GM12874 (cell line): ENCODE data around the gene EPHB2.

ENCODE experiments used
- TF ChIP-seq, protein P1 (sequence below): IDR thresholded peaks from 2 replicates; pipeline ENCODE4 v1.5.1; 2011; ENCODE audit warnings: low read depth, mild to moderate bottlenecking, control low read depth, low read length, moderate library complexity; ENCODE audit not compliant: insufficient read depth

EPHB2 gene

DNA sequence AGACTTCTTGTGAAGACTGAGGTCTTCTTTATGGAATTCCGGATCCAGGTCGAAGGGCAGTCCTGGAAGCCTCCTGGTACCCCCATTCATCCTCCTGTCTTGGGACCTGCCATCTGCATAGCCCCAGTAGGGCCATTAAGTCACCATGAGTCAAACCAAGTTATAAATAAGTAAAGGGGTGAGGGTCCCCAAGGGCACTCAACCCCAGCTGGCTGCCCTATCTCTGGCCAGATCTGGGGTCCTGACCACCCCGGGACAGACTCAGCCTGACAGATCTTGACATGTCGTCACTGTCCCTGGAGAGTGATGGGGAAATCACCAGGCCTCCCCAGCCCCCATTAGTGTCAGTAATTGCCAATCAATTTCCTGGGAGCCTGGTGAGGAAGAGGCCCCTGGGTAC is 108.7 kb downstream of the EPHB2 start:
- TF ChIP-seq, protein P1, sequence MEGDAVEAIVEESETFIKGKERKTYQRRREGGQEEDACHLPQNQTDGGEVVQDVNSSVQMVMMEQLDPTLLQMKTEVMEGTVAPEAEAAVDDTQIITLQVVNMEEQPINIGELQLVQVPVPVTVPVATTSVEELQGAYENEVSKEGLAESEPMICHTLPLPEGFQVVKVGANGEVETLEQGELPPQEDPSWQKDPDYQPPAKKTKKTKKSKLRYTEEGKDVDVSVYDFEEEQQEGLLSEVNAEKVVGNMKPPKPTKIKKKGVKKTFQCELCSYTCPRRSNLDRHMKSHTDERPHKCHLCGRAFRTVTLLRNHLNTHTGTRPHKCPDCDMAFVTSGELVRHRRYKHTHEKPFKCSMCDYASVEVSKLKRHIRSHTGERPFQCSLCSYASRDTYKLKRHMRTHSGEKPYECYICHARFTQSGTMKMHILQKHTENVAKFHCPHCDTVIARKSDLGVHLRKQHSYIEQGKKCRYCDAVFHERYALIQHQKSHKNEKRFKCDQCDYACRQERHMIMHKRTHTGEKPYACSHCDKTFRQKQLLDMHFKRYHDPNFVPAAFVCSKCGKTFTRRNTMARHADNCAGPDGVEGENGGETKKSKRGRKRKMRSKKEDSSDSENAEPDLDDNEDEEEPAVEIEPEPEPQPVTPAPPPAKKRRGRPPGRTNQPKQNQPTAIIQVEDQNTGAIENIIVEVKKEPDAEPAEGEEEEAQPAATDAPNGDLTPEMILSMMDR, result no peak

DNA sequence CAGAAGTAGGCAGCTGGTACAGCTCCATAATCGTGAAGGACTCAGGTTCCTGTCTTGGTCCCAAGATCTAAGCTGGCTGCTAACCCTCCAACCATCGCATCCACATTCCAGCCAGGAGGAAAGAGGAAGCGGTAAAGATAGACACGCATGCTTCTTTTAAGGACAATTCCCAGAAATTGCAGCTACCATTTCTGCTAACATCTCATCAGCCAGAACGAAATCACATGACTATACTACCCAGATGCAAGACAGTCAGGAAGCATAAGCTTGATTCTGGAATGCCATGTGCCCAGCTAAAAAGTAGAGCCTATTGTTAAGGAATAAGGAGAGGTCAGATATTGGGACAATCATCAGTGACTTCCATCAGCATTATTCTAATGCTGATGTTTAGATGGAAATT is 110.4 kb downstream of the EPHB2 start:
- TF ChIP-seq, protein P1, result no peak

DNA sequence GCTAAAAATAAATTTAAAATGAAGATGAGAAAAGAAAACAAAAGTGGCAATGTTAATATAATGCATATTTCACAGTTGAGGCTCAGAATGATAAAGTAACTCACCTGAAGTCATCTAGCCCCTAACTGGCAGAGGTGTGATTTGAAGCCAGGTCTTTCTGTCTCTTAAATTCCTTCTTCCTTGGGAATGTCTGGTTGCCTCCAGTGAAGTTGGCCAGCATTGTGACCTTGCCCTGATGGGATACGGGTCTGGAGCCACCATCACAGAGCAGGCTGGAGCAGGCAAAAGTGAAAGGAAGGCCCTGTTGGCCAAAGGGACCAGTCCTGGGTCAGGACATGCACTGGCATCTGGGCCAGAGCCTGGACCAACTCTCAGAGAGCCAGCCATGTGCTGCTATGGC is 111.7 kb downstream of the EPHB2 start:
- TF ChIP-seq, protein P1, result no peak

DNA sequence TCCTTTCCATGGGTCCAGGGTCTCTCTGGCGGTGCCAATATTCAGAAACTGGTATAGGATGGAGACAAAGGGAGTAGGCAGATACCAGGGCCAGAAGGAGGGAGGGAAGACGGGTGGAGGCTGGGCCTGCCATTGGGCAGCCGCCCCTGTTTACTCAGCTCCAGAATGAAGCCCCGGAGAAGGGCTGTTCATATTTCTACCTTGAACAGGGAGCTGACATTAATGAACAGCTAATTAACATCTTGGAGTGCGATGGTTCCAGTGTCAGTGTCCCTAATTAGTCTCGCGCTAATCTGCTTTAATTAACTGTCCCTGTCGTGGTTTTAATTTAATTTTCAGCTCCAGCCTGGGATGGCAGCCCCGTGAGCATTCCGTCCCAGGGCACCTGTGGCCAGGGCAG is 113.8 kb downstream of the EPHB2 start:
- TF ChIP-seq, protein P1, result no peak

DNA sequence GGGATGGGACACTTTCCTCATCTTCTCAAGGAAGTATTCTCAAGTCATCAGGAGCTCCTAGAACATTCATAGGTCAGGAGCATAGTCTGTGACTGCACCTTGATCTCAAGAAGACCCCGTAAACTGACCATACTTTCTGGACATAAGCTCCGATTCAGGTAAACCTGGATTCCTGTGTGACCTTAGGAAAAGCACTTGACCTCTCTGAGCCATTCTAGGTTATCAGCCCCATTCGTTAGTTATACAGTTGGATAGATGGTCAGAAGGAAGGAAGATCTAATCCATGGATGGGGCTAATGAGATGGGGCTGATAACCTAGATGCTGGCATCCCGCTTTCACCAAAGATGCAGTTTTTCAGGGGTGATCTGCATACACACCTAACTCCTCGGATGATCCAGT is 114.3 kb downstream of the EPHB2 start:
- TF ChIP-seq, protein P1, result no peak

DNA sequence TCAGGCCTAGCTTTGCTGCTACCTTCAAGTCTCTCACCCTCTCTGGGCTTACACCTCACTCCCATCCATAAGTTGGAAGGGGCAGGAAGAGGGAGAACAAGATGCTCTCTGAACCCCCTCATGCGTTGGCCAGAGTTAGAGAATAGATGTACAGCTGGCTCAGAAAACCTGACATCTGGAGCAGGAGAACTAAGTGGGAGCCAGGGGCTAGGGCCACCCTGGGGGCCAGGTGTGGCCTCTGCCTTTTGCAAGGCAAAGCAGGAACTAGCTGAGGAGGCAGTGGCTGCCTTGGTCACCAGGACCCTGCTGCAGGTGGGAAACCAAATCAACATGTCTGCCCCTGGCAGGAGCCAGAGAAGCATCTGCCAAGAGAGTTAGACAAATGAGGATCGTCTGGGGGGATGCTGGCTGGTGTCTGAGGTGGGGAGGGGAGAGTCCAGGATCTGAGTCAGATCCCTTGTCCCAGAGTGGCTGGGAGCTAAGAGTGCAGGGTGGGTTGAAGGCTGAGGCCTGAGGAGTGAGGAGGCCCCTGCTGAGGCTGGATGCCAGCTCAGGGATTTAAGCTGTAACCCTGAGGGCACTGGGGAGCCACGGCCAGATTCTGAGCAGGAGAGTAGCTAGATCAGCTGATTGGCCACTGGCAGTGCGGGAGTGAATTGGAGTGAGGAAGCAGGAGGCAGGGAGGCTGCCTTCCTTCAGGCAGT is 115.0 kb downstream of the EPHB2 start:
- TF ChIP-seq, protein P1, result no peak

DNA sequence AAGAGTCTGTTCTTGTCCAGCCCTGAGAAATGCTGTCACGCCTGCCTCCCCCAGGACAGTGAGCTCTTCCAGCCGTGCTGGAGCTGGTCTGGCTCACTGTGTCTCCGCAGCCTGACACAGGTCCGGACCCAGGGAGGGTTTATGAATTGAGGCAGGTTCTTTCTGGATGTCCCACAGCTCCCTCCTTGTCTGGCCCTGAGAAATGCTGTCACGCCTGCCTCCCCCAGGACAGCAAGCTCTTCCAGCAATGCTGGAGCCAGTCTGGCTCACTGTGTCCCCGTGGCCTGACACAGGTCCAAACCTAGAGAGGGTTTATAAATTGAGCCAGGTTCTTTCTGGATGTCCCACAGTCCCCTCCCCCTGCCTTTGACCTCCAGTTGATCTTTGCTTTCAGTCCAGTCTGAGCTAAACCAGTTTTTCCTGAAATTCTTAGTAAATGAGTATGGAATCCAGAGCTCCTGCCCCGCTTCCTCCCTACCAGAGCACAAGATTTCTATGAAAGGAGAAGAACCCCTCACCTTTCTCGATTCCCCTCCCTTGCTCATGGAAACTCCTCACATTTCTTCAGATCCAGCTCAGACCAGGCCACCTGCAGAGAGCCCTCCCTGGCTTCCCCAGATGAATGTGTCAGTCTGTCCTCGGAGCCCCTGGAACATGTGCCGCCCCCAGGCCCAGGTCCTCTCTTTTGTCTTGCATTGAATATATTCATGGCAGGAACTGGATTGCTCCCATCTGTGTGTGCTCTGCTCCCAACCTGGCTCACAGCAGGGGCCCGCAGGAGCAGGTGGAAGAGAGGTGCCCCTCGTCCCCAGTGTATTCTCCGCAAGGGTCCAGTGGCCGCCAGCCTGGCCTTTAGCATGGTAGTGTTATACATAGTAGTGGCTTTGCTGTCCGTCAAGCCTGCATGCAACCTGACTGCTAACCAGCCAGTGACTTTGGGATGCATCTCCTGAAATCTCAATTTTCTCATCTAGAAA is 116.3 kb downstream of the EPHB2 start:
- TF ChIP-seq, protein P1, result no peak
